NCI-H510A (cell line): ENCODE results near the gene TSPEAR.
"Not testable (repeated sequence)": the region's sequence is repeated elsewhere in the genome, so short reads cannot be mapped to it uniquely, and the experiment has no call there.

Source experiments
- DNase-seq: peaks from one replicate; lab custom pipeline; 2025; lab: John Stamatoyannopoulos, UW

TSPEAR gene

DNA sequence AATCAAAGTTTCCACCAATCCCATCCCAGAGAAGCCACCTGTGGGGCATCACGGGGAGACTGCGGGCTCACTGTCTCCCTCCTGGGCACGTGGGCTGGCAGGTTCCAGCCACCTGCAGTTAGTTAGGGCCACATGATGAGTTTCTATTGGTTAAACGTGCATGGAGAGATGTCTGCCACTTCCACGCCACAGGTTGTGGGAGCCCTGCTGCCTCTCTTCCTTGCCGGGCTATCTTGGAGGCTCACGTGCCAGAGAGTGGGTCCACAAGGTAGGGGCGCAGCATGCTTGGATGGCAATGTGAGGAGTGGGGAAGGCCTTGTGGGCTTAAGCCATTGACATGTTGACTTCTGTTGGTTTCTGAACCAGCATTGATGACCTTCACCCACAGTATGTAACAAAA, 107.5 kb downstream of the TSPEAR start:
- no peak for DNase-seq

- DNase-seq, result no peak
Observed at GRCh38 chr21:44603109-44603875, 108.1 kb downstream of the TSPEAR start.

DNA sequence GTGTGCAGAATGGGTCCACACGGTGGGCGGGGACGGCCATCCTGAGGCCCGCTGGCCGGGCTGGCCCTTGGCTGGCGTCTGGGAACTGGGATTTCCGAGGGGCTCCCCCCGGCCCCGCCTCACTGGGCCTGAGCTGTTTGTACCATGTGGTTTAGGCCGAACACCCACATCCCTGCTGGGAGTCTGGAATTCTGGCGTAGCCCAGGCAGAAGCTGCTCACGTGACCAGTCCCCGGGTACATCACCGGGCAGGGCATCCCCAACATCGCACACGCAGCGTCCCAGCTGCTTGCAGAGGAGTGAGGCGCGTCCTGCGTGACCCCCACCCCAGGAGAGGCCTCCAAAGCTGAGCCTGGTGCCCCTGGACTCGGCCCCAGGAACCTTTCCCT, 108.9 kb downstream of the TSPEAR start:
- DNase-seq, result no peak

GRCh38 chr21:44601596-44602462, 109.5 kb downstream of the TSPEAR start:
- no peak for DNase-seq

- DNase-seq, result not testable (repeated sequence)
Observed at GRCh38 chr21:44601091-44601490, 110.3 kb downstream of the TSPEAR start.

DNA sequence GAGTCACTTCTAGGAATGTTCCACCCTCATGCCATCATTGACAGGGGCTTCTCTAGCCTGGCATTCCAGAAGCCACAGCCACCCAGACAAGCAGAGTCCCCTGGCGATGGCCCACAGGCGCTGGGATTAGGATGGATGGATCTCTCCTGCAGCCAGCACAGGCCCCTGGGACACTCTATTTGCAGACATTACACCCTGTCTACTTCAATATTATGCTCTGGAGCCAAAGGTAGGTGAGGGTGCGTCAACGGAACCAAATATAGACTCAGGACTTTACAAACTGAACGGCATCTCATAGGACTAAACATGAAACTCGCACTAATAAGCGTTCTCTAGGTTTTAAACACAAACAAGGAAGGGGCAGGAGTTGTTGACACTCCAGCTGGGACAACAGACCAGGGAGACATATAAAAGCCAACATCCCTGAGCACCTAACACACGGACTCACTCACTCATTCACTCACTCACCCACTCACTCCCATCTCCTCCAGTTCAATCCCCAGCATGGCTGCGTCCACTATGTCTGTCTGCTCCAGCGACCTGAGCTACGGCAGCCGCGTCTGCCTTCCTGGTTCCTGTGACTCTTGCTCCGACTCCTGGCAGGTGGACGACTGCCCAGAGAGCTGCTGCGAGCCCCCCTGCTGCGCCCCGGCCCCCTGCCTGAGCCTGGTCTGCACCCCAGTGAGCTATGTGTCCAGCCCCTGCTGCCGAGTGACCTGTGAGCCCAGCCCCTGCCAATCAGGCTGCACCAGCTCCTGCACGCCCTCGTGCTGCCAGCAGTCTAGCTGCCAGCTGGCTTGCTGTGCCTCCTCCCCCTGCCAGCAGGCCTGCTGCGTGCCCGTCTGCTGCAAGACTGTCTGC, 111.0 kb downstream of the TSPEAR start, which contains the start of gene KRTAP10-7:
Gene KRTAP10-7, plus strand, starts transcription at position 480 of the 861 bp plus-strand sequence. Its CDS starts 25 bp downstream, at position 505.
- DNase-seq, result not testable (repeated sequence)

GRCh38 chr21:44599264-44600029, 111.9 kb downstream of the TSPEAR start:
- DNase-seq, result no peak

- no peak for DNase-seq
Observed at GRCh38 chr21:44598061-44598460, 113.3 kb downstream of the TSPEAR start.

DNA sequence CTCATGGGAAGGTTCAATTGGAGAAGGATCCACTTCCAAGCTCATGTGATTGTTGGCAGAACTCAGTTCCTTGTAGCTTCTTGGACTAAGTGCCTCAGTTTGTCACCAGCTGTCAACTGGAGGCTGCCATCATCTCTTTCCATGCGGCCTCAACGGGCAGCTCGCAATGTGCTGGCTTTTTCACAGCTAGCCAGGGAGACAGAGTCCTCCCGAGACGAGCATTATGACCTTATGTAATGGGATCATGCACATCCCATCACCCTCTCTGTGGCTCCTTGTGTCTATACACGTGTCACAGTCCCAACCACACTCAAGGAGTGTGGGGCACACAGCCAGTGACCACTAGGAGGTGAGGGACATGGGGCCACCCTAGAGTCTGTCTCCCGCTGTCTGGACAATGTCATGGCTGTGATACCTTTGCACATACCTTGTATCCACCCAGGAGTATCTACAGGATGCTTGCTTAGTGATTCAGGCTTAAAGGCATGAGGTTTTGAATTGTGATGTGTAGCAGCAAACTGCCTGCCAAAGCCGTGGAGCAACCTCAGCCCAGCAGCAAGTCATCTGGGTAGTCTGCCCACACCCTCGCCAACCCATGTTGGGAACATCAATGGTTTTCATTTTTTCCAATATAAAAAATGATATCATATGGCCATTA, 115.2 kb downstream of the TSPEAR start:
- no peak for DNase-seq

- DNase-seq, result no peak
Observed at GRCh38 chr21:44595524-44595923, 115.8 kb downstream of the TSPEAR start.

- no peak for DNase-seq
Observed at GRCh38 chr21:44594406-44594916, 116.9 kb downstream of the TSPEAR start.

DNA sequence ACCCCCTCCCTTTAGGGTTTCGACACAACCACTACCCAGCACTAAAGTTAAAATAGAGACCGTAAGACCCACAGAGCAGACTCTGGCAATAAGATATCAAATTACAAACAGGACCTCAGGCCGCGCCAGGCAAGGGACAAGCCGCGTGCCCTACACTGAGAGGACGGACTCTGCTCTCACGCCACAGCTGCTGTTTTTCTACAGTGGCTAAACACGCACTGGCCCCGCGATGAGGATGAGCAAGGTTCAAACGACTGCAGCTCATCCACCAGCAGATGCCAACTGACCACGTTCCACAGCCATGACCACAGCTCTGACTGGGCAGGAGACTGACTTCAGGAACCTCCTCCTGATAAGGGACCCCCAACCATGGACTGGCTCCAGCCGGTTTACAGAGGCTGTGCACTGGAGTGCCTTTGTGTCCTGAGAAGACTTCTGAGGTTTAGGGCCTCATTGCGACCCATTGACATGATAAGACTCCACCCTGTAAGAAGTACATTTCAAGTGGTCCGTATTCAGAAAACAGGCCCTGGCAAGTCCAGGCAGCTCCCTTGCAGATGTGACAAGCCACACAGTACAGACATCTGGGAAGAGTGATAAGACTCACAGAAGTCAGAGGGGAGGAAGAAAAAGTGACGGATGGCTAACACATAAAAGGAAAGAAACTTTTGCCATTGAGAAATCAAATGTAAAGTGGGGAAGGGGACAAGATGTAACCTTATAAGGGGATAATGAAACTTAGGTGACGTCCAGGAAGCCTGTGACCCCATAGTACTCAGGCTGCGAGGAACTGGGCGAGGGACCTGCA, 117.6 kb downstream of the TSPEAR start:
- peak; percentile 17 for DNase-seq

GRCh38 chr21:44592446-44593311, 118.7 kb downstream of the TSPEAR start, which contains the start of gene KRTAP10-6:
Gene KRTAP10-6 (minus strand): TSS chr21:44592505. CDS start chr21:44592484, 21 bp downstream.
- DNase-seq, result no peak

- DNase-seq, result not testable (repeated sequence)
Observed at GRCh38 chr21:44591801-44592130, 119.6 kb downstream of the TSPEAR start.

DNA sequence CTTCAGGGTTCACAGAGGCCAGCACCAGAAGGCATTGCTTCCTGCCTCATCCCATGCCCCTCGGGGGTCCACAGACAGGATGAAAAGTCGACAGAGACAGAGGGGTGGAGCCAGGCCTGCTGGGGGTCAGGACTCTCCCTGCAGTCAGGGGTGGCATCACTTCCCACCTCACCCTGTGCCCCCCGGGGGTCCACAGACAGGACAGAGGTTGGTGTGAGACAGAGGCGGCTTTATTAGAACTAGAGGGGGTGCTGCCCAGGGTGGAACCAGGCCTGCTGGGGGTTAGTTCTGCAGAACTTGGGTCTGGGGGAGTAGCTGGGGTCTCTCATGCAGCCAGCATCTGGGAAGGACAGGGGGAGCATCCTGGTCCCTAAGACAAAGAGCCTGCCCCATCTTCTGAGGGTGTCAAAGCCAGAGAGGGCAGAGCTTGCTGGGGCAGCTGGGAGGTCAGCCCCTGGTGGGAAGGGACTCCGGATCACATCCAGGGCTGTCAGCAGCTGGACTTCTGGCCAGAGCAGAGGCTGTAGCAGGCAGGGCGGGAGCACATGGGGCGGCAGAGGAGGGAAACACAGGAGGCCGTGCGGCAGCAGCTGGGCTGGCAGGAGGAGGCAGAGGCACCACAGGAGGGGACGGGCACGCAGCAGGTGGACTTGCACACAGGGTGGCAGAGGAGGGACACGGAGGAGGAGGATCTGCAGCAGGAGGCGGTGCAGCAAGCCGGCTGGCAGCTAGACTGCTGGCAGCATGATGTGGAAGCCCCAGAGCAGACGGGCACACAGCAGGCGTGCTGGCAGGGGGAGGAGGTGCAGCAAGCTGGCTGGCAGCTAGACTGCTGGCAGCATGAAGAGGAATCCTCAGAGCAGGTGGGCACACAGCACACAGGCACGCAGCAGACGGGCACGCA, 120.2 kb downstream of the TSPEAR start:
- DNase-seq, result not testable (repeated sequence)

DNA sequence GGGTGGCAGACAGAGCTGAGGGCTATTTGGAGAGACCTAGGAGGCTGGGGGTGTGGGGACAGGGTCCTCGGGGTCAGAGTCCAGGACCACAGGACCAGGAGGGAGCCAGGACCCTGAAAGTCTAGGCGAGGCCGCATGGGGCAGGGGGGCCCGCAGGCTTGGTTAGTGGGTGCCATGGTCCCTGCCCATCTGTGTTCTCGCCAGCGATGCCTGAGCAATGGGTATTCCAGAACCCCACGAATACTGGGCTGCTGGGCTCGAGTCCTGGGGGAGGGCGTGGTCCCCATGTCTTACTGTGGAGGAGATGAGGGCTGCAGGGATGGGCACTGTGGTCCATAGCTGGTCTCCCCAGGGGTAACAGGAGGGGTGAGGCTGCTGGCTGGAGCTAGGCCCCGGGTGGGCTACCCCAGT, 121.1 kb downstream of the TSPEAR start:
- DNase-seq, result no peak

DNA sequence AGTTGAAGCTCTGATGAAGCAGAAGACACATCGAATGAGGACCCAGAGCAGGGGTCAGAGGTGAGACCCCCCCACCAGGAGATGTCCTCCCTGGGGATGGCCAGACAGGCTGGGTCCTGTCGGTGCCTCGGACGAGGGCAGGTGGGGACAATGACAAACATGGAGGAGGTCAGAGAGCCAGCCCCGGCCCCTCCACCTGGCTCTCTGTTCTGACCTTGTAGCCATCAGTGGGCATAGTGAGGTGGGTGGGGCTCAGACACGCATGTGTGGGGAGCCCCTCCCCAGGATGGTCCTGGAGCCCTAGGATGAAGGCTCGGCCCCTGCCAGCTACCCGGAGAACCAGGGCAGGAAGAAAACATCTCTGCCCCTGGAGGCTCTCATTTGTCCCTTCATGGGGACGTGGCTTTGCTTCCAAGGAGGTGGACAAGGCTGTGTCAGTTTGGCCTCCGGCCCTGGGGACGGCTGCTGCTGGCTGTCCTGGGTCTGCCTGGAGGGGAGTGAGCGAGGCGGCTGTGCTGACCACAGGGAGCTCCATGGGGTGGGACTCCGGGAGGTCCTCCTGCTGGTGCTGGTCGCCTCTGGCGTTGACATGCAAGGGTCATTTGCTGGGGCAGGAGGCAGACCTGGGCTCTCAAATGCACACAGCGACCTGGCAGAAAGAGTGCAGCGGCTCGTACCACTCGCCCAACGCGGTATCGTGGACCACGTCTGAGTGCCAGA, 121.6 kb downstream of the TSPEAR start:
- DNase-seq, result no peak
